Central memory CD8-positive, alpha-beta T cell (primary cell): ENCODE measurements around the gene PGAP6.
"Not testable (repeated sequence)": the region's sequence is repeated elsewhere in the genome, so short reads cannot be mapped to it uniquely, and the experiment has no call there.

Experiments
- ATAC-seq: fragments of 150-1000 bp; cut with Tn5 transposase; replicated peaks from 2 replicates; pipeline ENCODE4 v1.10.0; 2022; ENCODE audit warnings: mild to moderate bottlenecking, moderate FRiP score, moderate number of reproducible peaks; ENCODE audit not compliant: poor library complexity, severe bottlenecking; ENCODE audit errors: extremely low read depth
- DNase-seq, 2 donors: peaks; one replicate each; pipeline ENCODE4 v3.0.0; 2021; ENCODE audit warnings: low spot score in 2 of 2
- H3K27ac Mint-ChIP-seq: one replicate; pipeline ENCODE4 v1.8.0; 2022; ENCODE audit warnings: low read depth, mild to moderate bottlenecking, moderate library complexity, mixed read lengths
- H3K27me3 Mint-ChIP-seq: one replicate; pipeline ENCODE4 v1.8.0; 2022; ENCODE audit warnings: mixed read lengths
- H3K36me3 Mint-ChIP-seq: one replicate; pipeline ENCODE4 v1.8.0; 2022; ENCODE audit warnings: mild to moderate bottlenecking, moderate library complexity, mixed read lengths; ENCODE audit not compliant: insufficient read depth
- H3K4me1 Mint-ChIP-seq: one replicate; pipeline ENCODE4 v1.8.0; 2022; ENCODE audit warnings: mixed read lengths
- H3K4me3 Mint-ChIP-seq: one replicate; pipeline ENCODE4 v1.8.0; 2022; ENCODE audit warnings: mild to moderate bottlenecking, moderate library complexity, mixed read lengths
- H3K9me3 Mint-ChIP-seq: one replicate; pipeline ENCODE4 v1.8.0; 2022; ENCODE audit warnings: mixed read lengths

The PGAP6 gene

DNA sequence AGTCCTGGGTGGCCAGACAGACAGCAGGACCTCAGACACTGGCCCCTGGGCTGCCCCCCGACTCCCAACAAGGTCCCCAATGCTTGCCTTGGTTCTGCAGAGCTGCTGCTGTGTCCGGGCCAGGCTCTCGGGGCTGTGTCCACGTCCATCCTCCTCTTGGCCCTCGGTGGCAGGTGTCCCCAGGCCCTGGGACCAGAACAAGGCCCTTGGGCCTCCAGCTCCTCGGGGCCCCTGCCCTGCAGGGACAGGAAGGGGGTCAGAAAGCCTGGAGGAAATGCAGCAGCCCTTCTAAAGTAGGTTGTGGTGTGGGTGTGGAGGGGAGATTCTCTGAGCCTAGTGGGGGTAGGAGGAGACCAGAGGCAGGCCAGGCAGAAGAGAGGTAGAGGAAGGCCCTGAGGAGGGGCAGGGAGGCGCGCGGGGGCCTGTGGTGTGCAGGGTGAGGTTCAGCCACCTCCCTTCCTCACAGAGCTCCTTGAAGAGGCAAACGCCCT is 26.8 kb downstream of the PGAP6 start:
- no peaks in the 10 kb centered on the region for H3K27me3 Mint-ChIP-seq
- H3K4me1 Mint-ChIP-seq, result peaks cover 25% of the 10 kb centered on the region
- peaks cover 23% of the 10 kb centered on the region for H3K36me3 Mint-ChIP-seq
- H3K4me3 Mint-ChIP-seq, result peak overlapping the region; percentile 78
- ATAC-seq, result peak; percentile 64
- H3K27ac Mint-ChIP-seq, result peak overlapping the region; percentile 88
- peak in 1 of 2 donors; percentile 52 for DNase-seq
- H3K9me3 Mint-ChIP-seq, result no peaks in the 10 kb centered on the region

DNA sequence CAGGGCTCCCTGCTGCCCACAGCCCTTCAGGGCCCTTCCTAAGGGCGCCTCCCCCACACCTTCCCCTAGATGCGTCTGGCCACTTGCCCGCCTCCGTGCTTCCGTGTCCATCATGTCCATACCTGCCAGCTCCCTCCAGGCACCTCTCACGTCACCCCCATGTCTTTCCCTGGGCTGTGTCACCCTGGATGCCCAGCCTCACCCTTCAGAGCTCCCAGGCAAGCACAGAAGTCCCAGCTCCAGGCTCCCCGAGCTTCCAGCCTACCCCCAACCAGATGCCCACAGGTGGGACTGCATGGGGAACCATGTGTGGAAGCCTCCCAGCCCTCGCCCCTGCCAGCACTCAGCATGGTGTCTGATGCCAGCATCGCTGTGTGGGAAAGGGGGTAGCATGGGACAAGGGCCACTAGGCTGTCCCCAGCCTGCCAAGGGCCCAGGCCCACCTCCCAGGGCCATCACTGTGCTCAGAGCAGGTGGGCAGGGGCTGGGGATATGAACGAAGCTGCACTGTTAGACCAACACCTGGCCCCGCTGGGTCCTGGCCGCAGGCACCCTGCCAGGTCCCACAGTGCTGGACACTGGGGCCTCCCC is 27.4 kb downstream of the PGAP6 start:
- no peaks in the 10 kb centered on the region for H3K9me3 Mint-ChIP-seq
- peak overlapping the region; percentile 78 for H3K4me3 Mint-ChIP-seq
- ATAC-seq (no peak), DNase-seq (no peak)
- H3K4me1 Mint-ChIP-seq, result peaks cover 25% of the 10 kb centered on the region
- H3K27ac Mint-ChIP-seq, result peak overlapping the region; percentile 88
- no peaks in the 10 kb centered on the region for H3K27me3 Mint-ChIP-seq
- H3K36me3 Mint-ChIP-seq, result peaks cover 23% of the 10 kb centered on the region

DNA sequence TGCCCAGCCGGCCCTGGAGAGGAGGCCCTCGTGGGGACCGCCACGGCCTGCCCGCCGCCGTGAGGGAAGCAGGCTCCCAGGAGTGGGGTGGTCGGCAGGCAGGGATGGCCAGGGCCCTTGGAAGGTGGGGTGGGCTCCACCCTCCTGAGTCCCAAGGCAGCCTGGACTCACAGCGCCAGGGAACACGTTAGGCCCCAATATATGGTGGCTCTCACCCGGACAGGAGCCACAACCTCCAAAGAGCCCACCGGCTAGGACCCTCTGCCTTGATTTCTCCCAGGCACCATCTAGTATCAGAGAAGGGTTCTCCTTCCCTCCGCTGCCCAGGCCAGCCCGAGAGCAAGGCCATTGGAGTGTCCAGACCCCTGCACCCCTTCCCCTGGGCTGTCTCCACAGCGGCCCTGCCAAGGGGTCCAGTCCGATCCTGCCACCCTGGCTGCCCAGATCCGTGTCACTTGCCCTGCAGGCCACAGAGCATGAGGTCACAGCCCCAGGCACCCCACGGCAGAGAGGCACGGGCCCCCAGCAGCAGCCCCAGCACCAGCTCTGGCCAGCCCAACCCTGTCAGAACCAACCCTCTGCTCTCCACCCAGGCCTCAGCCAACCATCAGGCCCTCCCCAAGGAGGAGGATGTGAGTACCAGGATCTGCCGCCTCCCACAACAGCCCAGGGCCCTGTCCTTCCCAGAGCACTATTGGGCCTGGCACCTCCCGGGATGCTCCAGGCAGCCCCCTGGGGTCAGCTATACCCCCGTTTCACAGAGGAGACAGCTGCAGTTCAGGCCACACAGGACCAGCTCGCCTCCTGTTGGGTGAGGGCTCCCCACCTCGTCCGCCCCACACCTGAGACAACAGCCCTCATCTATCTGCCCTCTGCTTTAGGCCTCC is 28.1 kb downstream of the PGAP6 start:
- Mint-ChIP-seq H3K4me3 (peak overlapping the region; percentile 78), H3K36me3 (peaks cover 23% of the 10 kb centered on the region), H3K27me3 (no peaks in the 10 kb centered on the region), H3K9me3 (no peaks in the 10 kb centered on the region), H3K27ac (peak overlapping the region; percentile 88), H3K4me1 (peaks cover 25% of the 10 kb centered on the region)
- ATAC-seq (no peak), DNase-seq (no peak)

DNA sequence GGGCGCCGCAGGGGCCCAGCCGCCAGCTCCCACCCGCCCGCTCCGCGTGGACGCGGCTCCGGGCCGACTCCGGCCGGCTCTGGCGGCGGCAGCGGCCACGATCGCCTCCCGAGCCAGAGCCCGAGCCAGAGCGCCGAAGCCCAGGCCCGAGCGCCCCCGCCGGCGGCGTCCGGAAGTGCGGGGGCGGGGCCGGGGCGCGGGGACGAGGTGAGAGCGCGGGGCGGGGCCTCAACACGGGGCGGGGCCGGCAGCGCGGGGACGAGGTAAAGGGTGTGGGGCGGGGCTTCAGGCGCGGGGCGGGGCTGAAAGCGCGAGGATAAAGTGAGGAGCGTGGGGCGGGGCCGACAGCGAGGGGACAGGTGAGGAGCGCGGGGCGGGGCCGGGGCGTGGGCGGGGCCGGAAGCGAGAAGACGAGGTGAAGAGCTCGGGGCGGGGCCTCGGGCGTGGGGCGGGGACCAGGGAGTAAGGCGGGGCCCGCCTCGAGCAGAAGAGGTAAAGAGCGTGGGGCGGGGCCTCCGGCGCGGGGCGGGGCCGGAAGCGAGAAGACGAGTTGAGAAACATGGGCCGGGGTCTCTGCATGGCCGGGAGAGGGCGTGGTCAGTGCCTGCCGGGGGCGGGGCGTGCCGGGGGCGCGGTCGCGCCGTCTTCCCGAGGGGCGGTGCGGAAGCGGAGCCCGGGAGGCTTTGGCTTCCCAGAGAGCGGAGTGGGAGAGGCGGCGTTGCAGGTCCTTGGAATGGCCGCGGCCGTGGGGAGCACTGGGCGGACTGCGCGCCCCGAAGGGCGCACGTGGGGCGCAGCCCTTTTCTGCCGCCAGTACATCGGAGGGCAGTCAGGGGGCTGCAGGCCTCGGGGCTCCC is 29.0 kb downstream of the PGAP6 start, which contains the start of gene AXIN1:
Gene AXIN1 (minus strand): TSS at position 177 of the 857 bp plus-strand sequence. CDS start 5,698 bp downstream, outside the sequence.
- peak; percentile 72 for ATAC-seq
- no peaks in the 10 kb centered on the region for H3K9me3 Mint-ChIP-seq
- H3K4me3 Mint-ChIP-seq, result peak within 1 kb of the TSS; percentile 80
- peak within 1 kb of the TSS; percentile 88 for H3K27ac Mint-ChIP-seq
- peaks cover 33% of the 10 kb centered on the region for H3K4me1 Mint-ChIP-seq
- peaks cover 23% of the 10 kb centered on the region for H3K36me3 Mint-ChIP-seq
- H3K27me3 Mint-ChIP-seq, result no peaks in the 10 kb centered on the region
- DNase-seq, result peak; percentile 94 to 97

DNA sequence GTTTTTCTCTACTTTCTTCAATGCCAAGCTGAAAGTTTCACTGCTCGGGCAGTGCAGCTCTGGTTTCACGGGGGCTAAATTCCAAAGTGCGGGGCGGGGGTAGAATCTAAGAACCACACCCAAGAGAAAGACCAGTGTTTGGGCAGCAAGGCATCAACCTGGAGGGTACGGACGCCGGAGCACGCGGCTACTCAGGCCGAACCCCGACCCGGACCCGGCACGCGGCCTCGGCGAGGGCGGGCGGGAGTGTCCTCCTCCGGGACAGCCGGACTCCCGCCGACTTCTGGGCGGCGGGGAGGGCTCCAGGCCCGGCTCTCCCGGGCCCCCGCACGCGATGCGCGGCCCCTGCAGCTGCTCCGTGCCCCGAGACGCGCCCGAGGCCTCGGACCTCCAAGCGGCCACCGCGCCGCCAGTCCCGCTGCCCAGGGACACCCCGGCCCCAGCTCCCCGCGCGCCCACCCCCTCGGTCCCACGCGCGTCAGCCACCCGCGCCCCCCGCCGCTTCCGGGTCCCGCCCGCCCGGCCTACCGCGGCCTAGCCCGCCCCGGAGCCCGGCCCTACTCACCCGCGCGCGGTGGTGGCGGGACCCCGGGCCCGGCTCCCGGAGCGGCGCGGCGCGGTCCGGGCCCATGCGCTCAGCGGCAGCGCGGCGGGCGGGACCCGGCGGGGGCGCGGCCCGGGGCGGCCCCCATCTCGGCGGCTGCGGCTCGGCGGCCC is 29.8 kb downstream of the PGAP6 start:
- Mint-ChIP-seq H3K4me3 (peak overlapping the region; percentile 80), H3K27me3 (no peaks in the 10 kb centered on the region), H3K36me3 (peaks cover 23% of the 10 kb centered on the region), H3K4me1 (peaks cover 41% of the 10 kb centered on the region), H3K9me3 (no peaks in the 10 kb centered on the region), H3K27ac (peak overlapping the region; percentile 25)
- ATAC-seq (peak; percentile 38), DNase-seq (no peak)

DNA sequence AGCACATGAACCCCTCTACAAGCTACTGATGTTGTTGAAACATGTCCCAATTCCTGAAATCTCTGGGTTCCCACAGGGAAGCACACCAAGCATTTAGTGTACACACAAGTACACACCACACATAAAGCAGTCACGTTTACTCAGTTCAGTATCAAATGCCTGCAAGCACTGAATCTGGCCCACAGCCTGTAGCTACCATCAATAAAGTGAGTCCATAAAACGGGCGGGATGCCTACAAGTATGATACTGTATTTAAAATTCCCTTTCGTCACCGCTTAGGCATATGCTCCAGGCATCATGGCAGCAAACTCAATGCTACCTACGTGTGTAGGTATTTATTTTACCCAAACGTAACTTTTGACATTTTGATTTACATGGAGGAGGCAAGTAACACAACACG is 31.6 kb downstream of the PGAP6 start:
- Mint-ChIP-seq H3K4me3 (no peak overlapping the region), H3K36me3 (peaks cover 30% of the 10 kb centered on the region), H3K27me3 (no peaks in the 10 kb centered on the region), H3K4me1 (peaks cover 55% of the 10 kb centered on the region), H3K9me3 (no peaks in the 10 kb centered on the region), H3K27ac (no peak overlapping the region)
- DNase-seq (no peak), ATAC-seq (no peak)

DNA sequence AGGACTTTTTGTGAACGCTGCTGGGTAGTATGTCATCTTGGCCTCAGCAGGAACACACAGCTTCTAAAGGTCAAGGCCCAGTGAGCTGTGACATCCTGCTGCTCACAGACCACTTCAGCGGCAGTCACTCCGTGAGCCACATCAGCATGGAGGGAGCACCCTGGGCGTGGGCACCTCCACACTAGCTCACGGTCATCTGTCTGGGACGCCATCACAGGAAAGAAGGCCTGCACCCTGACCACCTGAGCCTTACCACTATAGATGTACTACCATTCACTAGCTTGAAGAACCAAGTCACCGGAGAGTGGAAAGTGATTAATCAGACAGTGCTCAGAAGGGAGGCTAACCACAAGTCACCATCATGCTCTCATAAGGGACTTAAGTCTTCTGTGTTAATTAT is 32.6 kb downstream of the PGAP6 start:
- peaks cover 54% of the 10 kb centered on the region for H3K4me1 Mint-ChIP-seq
- H3K36me3 Mint-ChIP-seq, result peaks cover 36% of the 10 kb centered on the region
- no peaks in the 10 kb centered on the region for H3K27me3 Mint-ChIP-seq
- ATAC-seq (no peak), DNase-seq (no peak)
- H3K4me3 Mint-ChIP-seq, result no peak overlapping the region
- H3K27ac Mint-ChIP-seq, result no peak overlapping the region
- H3K9me3 Mint-ChIP-seq, result no peaks in the 10 kb centered on the region

DNA sequence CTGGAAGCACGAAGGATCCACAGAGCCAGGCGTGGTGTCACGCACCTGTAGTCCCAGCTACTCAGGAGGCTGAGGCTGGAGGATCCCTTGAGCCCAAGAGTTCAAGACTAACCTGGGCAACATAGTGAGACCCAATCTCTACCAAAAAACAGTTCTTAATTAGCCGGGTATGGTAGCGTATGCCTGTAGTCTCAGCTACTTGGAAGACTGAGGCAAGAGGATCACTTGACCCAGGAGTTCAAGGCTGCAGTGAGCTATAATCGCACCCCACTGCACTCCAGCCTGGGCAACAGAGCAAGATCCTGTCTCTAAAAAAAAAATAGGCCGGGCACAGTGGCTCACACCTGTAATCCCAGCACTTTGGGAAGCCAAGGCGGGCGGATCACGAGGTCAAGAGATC is 33.3 kb downstream of the PGAP6 start:
- not testable (repeated sequence) for H3K27ac Mint-ChIP-seq, H3K27me3 Mint-ChIP-seq, DNase-seq, ATAC-seq, H3K4me3 Mint-ChIP-seq, H3K9me3 Mint-ChIP-seq
- peaks cover 47% of the 10 kb centered on the region for H3K4me1 Mint-ChIP-seq
- peaks cover 37% of the 10 kb centered on the region for H3K36me3 Mint-ChIP-seq

DNA sequence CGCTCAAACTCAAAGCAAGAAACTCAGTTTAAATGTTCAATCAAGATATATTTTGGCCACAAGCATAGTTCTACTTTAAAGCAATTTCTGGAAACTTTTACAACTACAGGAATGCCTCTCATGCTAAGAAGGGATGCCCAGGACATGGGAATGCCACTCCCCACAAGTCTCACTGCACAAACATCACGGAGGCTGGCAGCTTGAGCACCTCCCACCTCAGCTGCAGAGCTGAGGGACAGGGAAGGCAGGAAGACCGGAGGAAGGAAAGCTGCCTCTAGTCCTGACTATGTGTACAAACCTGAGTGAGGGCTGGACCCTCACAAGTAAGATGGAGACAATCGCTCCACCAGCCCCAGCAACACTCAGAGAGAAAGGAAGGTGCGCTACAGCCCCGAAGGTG is 34.6 kb downstream of the PGAP6 start:
- ATAC-seq (no peak), DNase-seq (no peak)
- H3K27ac Mint-ChIP-seq, result peak overlapping the region; percentile 27
- peaks cover 58% of the 10 kb centered on the region for H3K4me1 Mint-ChIP-seq
- H3K4me3 Mint-ChIP-seq, result peak overlapping the region; percentile 2
- H3K9me3 Mint-ChIP-seq, result no peaks in the 10 kb centered on the region
- H3K36me3 Mint-ChIP-seq, result peaks cover 43% of the 10 kb centered on the region
- no peaks in the 10 kb centered on the region for H3K27me3 Mint-ChIP-seq

DNA sequence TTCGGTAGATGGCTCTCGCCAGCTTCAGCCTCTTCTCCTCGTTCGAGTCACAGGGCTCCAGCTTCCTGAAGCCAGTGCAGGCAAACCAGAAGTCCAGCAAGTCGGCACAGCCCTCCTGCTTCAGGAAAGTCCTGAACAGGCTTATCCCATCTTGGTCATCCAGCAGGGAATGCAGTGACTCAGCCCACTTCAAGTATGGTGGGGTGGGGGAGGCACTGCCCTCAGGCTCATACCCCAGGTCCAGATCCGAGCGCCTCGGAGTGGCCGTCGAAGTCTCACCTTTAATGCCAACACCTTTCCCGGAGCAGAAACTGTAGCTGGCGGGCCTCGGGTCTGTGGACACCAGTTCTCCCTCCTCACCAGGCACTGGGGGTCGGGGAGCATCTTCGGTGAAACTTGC is 35.2 kb downstream of the PGAP6 start:
- no peak for ATAC-seq
- Mint-ChIP-seq H3K27ac (no peak overlapping the region), H3K9me3 (no peaks in the 10 kb centered on the region), H3K4me1 (peaks cover 64% of the 10 kb centered on the region), H3K4me3 (peak overlapping the region; percentile 65), H3K36me3 (peaks cover 43% of the 10 kb centered on the region), H3K27me3 (no peaks in the 10 kb centered on the region)
- DNase-seq, result no peak

DNA sequence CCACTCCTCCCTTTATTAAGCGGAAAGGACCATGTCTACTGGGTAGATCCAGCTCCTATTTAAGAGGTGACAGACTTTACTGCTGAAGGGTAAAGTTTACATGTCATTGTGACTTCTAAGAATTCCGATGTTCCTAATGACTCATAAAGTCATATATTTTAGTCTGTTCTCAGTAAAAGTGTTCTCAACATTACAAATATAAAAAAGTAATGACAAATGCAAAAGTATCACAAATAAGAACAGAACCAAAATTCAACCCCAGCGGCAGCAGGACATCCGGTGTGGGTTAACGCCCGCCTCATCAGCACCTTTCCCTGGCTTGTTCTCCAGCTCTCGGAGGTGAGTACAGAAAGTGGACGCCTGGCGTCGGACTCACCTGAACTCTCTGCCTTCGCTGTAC is 36.0 kb downstream of the PGAP6 start:
- Mint-ChIP-seq H3K9me3 (no peaks in the 10 kb centered on the region), H3K4me3 (peak overlapping the region; percentile 65), H3K4me1 (peaks cover 63% of the 10 kb centered on the region), H3K27me3 (no peaks in the 10 kb centered on the region), H3K27ac (no peak overlapping the region), H3K36me3 (peaks cover 38% of the 10 kb centered on the region)
- ATAC-seq, result no peak
- no peak for DNase-seq
